Progenitor cell of endocrine pancreas (in vitro differentiated cells): ENCODE measurements around the gene HSD17B10. TPM values are rescaled to one million over a fixed set of nuclear protein-coding genes. Genes with fewer than 3 reads are reported as not detected.
A peak's percentile ranks its signal among the peaks of the same experiment; 100 is the strongest.

Source experiments
- DNase-seq: peaks from one replicate; pipeline ENCODE4 v3.0.0; 2021; ENCODE audit warnings: low spot score; ENCODE audit not compliant: unreplicated experiment
- H3K27ac Mint-ChIP-seq: 2 replicates; pipeline ENCODE4 v1.8.0; 2021; ENCODE audit warnings: mild to moderate bottlenecking, moderate library complexity, mixed read lengths
- H3K27me3 Mint-ChIP-seq: 2 replicates; pipeline ENCODE4 v1.8.0; 2021; ENCODE audit warnings: mixed read lengths
- H3K36me3 Mint-ChIP-seq: 2 replicates; pipeline ENCODE4 v1.8.0; 2022; ENCODE audit warnings: mixed read lengths; ENCODE audit not compliant: insufficient read depth
- H3K4me1 Mint-ChIP-seq: 2 replicates; pipeline ENCODE4 v1.8.0; 2021; ENCODE audit warnings: low read depth, mixed read lengths
- H3K4me3 Mint-ChIP-seq: 2 replicates; pipeline ENCODE4 v1.8.0; 2021; ENCODE audit warnings: low read depth, mild to moderate bottlenecking, moderate library complexity, mixed read lengths
- H3K9me3 Mint-ChIP-seq: 2 replicates; pipeline ENCODE4 v1.8.0; 2021; ENCODE audit warnings: low read depth, mixed read lengths
- total RNA-seq: library from RNA; stranded (reverse); gene quantifications from 2 replicates; pipeline ENCODE4 v1.2.1, GENCODE V29; 2021
- TF ChIP-seq, protein P1 (sequence below): fragments of 200-600 bp; sonication (generic); IDR thresholded peaks from one replicate; pipeline ENCODE4 v1.5.0; 2021; ENCODE audit warnings: antibody characterized with exemption, mild to moderate bottlenecking; ENCODE audit not compliant: unreplicated experiment

Gene HSD17B10
- total RNA-seq, 1 donor from 2014 or later = 92.3 TPM

- Mint-ChIP-seq H3K4me1 (peaks cover 6% of the 10 kb centered on the region), H3K27me3 (peaks cover 12% of the 10 kb centered on the region), H3K9me3 (peaks cover 8% of the 10 kb centered on the region), H3K36me3 (no peaks in the 10 kb centered on the region), H3K27ac (no peak overlapping the region), H3K4me3 (no peak overlapping the region)
- no peak for DNase-seq
- TF ChIP-seq, protein P1, sequence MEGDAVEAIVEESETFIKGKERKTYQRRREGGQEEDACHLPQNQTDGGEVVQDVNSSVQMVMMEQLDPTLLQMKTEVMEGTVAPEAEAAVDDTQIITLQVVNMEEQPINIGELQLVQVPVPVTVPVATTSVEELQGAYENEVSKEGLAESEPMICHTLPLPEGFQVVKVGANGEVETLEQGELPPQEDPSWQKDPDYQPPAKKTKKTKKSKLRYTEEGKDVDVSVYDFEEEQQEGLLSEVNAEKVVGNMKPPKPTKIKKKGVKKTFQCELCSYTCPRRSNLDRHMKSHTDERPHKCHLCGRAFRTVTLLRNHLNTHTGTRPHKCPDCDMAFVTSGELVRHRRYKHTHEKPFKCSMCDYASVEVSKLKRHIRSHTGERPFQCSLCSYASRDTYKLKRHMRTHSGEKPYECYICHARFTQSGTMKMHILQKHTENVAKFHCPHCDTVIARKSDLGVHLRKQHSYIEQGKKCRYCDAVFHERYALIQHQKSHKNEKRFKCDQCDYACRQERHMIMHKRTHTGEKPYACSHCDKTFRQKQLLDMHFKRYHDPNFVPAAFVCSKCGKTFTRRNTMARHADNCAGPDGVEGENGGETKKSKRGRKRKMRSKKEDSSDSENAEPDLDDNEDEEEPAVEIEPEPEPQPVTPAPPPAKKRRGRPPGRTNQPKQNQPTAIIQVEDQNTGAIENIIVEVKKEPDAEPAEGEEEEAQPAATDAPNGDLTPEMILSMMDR = no peak
Measured at GRCh38 chrX:53437206-53437605, 3.0 kb upstream of the HSD17B10 start.

DNA sequence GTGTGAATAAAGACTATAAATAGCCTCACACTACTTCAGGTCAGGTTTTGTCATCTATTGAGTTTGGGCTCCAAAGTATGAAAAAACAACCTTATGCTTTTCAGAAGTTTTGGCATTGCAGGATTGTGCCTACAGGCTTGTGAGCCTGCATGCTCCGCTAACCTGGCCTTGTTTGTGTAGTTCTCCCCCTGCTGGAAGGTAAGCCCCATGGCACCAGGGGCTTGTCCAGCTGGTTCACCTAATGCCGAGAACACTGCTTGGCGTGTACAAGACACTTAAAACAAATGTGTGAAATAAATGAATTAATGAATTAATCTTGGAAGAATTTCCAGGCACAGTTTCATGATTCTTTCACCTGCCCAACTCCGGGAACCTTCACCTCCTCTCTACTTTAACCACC, 1.8 kb upstream of the HSD17B10 start:
- TF ChIP-seq, protein P1 = peak; percentile 67
- Mint-ChIP-seq H3K36me3 (peaks cover 2% of the 10 kb centered on the region), H3K27me3 (peaks cover 12% of the 10 kb centered on the region), H3K9me3 (peaks cover 8% of the 10 kb centered on the region), H3K4me1 (peaks cover 6% of the 10 kb centered on the region), H3K27ac (no peak overlapping the region), H3K4me3 (no peak overlapping the region)
- DNase-seq = peak; percentile 50

DNA sequence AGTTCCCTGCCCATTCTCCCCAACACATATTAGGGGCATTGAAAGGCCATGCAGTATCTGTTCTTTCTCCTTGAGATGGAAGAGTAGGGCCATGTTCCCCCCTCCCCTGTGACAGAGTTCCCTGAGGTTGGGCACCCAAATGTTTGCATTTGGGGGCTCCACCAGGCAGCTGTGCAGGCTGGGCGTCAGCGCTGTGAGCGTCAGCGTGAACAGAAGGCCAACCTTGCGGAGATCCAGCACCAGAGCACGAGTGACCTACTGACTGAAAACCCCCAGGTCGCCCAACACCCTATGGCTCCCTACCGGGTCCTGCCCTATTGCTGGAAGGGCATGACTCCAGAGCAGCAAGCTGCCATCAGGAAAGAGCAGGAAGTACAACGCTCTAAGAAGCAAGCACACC, 3.9 kb downstream of the HSD17B10 start:
- H3K4me1 Mint-ChIP-seq = peaks cover 3% of the 10 kb centered on the region
- DNase-seq = no peak
- H3K36me3 Mint-ChIP-seq = peaks cover 6% of the 10 kb centered on the region
- no peak overlapping the region for H3K27ac Mint-ChIP-seq
- TF ChIP-seq, protein P1 = no peak
- peaks cover 10% of the 10 kb centered on the region for H3K9me3 Mint-ChIP-seq
- no peaks in the 10 kb centered on the region for H3K27me3 Mint-ChIP-seq
- no peak overlapping the region for H3K4me3 Mint-ChIP-seq

- DNase-seq = no peak
- H3K9me3 Mint-ChIP-seq = peaks cover 13% of the 10 kb centered on the region
- TF ChIP-seq, protein P1 = no peak
- no peak overlapping the region for H3K4me3 Mint-ChIP-seq
- H3K36me3 Mint-ChIP-seq = peaks cover 6% of the 10 kb centered on the region
- peaks cover 3% of the 10 kb centered on the region for H3K4me1 Mint-ChIP-seq
- no peak overlapping the region for H3K27ac Mint-ChIP-seq
- H3K27me3 Mint-ChIP-seq = no peaks in the 10 kb centered on the region
Measured at GRCh38 chrX:53429755-53430154, 4.4 kb downstream of the HSD17B10 start.

GRCh38 chrX:53422861-53423306, 11.3 kb downstream of the HSD17B10 start, which contains the start of gene RIBC1:
Gene RIBC1, plus strand, starts transcription at chrX:53422873. Its CDS starts 3,404 bp downstream, at chrX:53426277.
- Mint-ChIP-seq H3K36me3 (peaks cover 4% of the 10 kb centered on the region), H3K9me3 (peaks cover 12% of the 10 kb centered on the region), H3K4me1 (peaks cover 15% of the 10 kb centered on the region)

More at GRCh38 chrX:53422861-53423306, 11.3 kb downstream of the HSD17B10 start, which contains the start of gene RIBC1:
- TF ChIP-seq, protein P1 = no peak
- Mint-ChIP-seq H3K27me3 (no peaks in the 10 kb centered on the region), H3K27ac (peak within 1 kb of the TSS; percentile 97), H3K4me3 (peak within 1 kb of the TSS; percentile 94)
- no peak for DNase-seq
